Sigmoid colon (tissue), 7 donors: ENCODE measurements around the gene PEX14. TPM values are rescaled to one million over a fixed set of nuclear protein-coding genes. Genes with fewer than 3 reads are reported as not detected.

Experiments used
- DNase-seq: peaks from one replicate; pipeline ENCODE4 v3.0.0-alpha.2; 2019
- H3K27ac ChIP-seq, 4 donors: fragments of 200-600 bp; sonication (generic); one replicate each; pipeline ENCODE4 v1.5.1; 2016 to 2019; ENCODE audit warnings: mild to moderate bottlenecking in 1 of 4
- H3K27me3 ChIP-seq, 3 donors: fragments of 200-600 bp; sonication (generic); one replicate each; pipeline ENCODE4 v1.5.1; 2019; ENCODE audit warnings: mild to moderate bottlenecking in 1 of 3
- H3K36me3 ChIP-seq, 4 donors: fragments of 200-600 bp; sonication (generic); one replicate each; pipeline ENCODE4 v1.5.1; 2016 to 2019
- H3K4me1 ChIP-seq, 4 donors: fragments of 200-600 bp; sonication (generic); one replicate each; pipeline ENCODE4 v1.5.1; 2017 to 2019
- H3K4me3 ChIP-seq, 4 donors: fragments of 200-600 bp; sonication (generic); one replicate each; pipeline ENCODE4 v1.5.1; 2017 to 2019; ENCODE audit warnings: mild to moderate bottlenecking in 2 of 4, moderate library complexity in 1 of 4
- H3K9me3 ChIP-seq, 4 donors: fragments of 200-600 bp in 3 of 4; sonication (generic) in 3 of 4; one replicate each; pipeline versions ENCODE4 v1.5.1 to v1.6.1; 2013 to 2019
- EP300 ChIP-seq, 4 donors: sonication (generic); formaldehyde crosslinking; IDR thresholded peaks; one replicate each; pipeline ENCODE4 v1.6.1; 2017; ENCODE audit warnings: antibody characterized with exemption in 4 of 4
- POLR2A ChIP-seq, 2 donors: fragments of 450-650 bp; IDR thresholded peaks; one replicate each; pipeline ENCODE4 v1.6.1; 2016; ENCODE audit warnings: antibody characterized with exemption in 2 of 2, mild to moderate bottlenecking in 2 of 2, moderate library complexity in 2 of 2
- POLR2AphosphoS5 ChIP-seq, 4 donors: sonication (generic); formaldehyde crosslinking; IDR thresholded peaks; one replicate each; pipeline ENCODE4 v1.6.1; 2017; ENCODE audit warnings: antibody characterized with exemption in 4 of 4
- WGBS, 2 donors: extraction: QIAGEN DNeasy Blood & Tissue Kit; methylation state at CpG; one replicate each; pipeline ENCODE4 v1.1.7; 2013; 5-methylcytosine and 5-hydroxymethylcytosine counted together
- intact Hi-C: fragments of 100-400 bp; cut with DNase I; formaldehyde crosslinking; loops from one replicate; pipeline ENCODE4 v1.15.1; 2023
- polyA plus RNA-seq, 3 donors: library from polyadenylated mRNA; stranded (reverse); fragments of 200-250 nt; gene quantifications; one replicate each; pipeline ENCODE4 v1.2.3, GENCODE V29; 2013
- total RNA-seq, 4 donors: library from RNA; depleted of rRNA; stranded (reverse); fragments of >200 nt; gene quantifications; one replicate each; pipeline ENCODE4 v1.1.0, GENCODE V29; 2016
- TF ChIP-seq, protein P1 (sequence below), 4 experiments: fragments of 450-650 bp in 3 of 4; fragments of 200-600 bp in 1 of 4; IDR thresholded peaks; one replicate each; pipeline ENCODE4 v1.5.1; 2016 to 2019; ENCODE audit warnings: antibody characterized with exemption in 4 of 4, mild to moderate bottlenecking in 3 of 4, moderate library complexity in 2 of 4
- donor health status: healthy with polysubstance abuse.
- donor health status: Bipolar disorder and iron deficiency.
- donor health status: healthy.

Gene PEX14
- total and polyA plus RNA-seq, 7 donors, result 8.3 to 23.3 (median 14.4) TPM

- Histone ChIP-seq H3K4me3 (no peak overlapping the region), H3K27me3 (no peaks in the 10 kb centered on the region), H3K4me1 (no peaks in the 10 kb centered on the region), H3K27ac (no peak overlapping the region), H3K9me3 (no peaks in the 10 kb centered on the region), H3K36me3 (no peaks in the 10 kb centered on the region)
- peak; percentile 42 for DNase-seq
- intact Hi-C loops, result no loop called here
- 96 to 97% methylated on average over 23 of the region's 23 CpGs for WGBS, 2 donors
- TF ChIP-seq POLR2A (IDR thresholded peaks at IDR 0.05) (no peak), POLR2AphosphoS5 (IDR thresholded peaks at IDR 0.05) (no peak), EP300 (IDR thresholded peaks at IDR 0.05) (no peak)
- TF ChIP-seq, protein P1, sequence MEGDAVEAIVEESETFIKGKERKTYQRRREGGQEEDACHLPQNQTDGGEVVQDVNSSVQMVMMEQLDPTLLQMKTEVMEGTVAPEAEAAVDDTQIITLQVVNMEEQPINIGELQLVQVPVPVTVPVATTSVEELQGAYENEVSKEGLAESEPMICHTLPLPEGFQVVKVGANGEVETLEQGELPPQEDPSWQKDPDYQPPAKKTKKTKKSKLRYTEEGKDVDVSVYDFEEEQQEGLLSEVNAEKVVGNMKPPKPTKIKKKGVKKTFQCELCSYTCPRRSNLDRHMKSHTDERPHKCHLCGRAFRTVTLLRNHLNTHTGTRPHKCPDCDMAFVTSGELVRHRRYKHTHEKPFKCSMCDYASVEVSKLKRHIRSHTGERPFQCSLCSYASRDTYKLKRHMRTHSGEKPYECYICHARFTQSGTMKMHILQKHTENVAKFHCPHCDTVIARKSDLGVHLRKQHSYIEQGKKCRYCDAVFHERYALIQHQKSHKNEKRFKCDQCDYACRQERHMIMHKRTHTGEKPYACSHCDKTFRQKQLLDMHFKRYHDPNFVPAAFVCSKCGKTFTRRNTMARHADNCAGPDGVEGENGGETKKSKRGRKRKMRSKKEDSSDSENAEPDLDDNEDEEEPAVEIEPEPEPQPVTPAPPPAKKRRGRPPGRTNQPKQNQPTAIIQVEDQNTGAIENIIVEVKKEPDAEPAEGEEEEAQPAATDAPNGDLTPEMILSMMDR (IDR thresholded peaks at IDR 0.05), result no peak
These were observed 143.5 kb downstream of the PEX14 start for GRCh38 chr1:10617931-10618885.

DNA sequence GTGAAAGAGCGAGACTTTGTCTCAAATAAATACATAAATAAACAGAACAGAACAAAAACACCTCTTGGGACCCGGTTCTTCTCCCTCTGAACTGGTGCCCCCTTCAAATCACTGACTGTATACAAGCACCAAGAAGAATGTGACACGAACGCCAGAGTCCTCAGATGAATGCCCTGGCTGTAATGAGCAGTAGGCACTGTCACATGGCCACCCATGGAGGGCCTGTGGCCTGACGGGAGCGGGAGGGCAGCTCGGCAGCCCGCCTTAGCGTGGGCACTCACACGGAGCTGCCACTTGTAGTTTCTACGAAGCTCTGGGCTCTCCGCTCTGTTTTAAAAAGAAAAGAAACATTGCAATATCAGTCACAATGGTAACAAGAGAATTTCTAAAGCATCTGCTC lies 146.0 kb downstream of the PEX14 start:
- Histone ChIP-seq H3K9me3 (no peaks in the 10 kb centered on the region), H3K4me1 (no peaks in the 10 kb centered on the region), H3K27me3 (no peaks in the 10 kb centered on the region), H3K36me3 (peaks cover 0 to 16% (median 4%) of the 10 kb centered on the region in 4 donors), H3K27ac (no peak overlapping the region), H3K4me3 (no peak overlapping the region)
- intact Hi-C loops, result loop anchor here (10.0 kb wide), 1 partner anchor 234 kb away; no protein-coding TSS in a partner anchor
- TF ChIP-seq EP300 (IDR thresholded peaks at IDR 0.05) (no peak), POLR2A (IDR thresholded peaks at IDR 0.05) (no peak), POLR2AphosphoS5 (IDR thresholded peaks at IDR 0.05) (no peak)
- TF ChIP-seq, protein P1 (IDR thresholded peaks at IDR 0.05), result no peak
- peak; percentile 32 for DNase-seq
- WGBS, 2 donors, result 96% methylated on average over 12 of the region's 12 CpGs

DNA sequence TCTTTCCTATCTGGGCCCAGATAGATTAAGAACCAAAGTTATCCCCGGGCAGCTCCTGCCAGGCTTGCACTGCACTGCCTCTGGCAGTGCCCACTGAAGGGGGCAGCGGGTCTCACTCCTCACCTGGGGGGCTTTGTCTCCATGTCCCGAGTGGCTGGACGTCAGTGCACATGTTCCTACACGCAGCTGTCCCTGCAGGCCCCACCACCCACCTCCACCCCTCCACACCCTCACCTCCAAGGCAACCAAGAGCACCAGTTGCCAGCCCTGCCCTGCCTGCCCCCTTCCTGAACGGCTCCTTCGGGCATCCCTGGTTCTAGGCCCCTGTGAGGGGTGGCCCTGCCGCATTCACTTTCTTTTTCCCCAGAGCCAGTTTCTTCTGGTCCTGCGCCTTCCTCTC lies 147.2 kb downstream of the PEX14 start:
- DNase-seq, result peak; percentile 48
- Histone ChIP-seq H3K36me3 (peaks cover 0 to 16% (median 4%) of the 10 kb centered on the region in 4 donors), H3K9me3 (no peaks in the 10 kb centered on the region), H3K27ac (peak overlapping the region in 3 of 4 donors; percentile 41 to 48 (median 44)), H3K27me3 (no peaks in the 10 kb centered on the region), H3K4me1 (no peaks in the 10 kb centered on the region), H3K4me3 (no peak overlapping the region)
- intact Hi-C loops, result loop anchor here (10.0 kb wide), 1 partner anchor 233 kb away; no protein-coding TSS in a partner anchor
- TF ChIP-seq, protein P1 (IDR thresholded peaks at IDR 0.05), result no peak
- WGBS, 2 donors, result 82 to 89% methylated on average over 9 of the region's 9 CpGs

DNA sequence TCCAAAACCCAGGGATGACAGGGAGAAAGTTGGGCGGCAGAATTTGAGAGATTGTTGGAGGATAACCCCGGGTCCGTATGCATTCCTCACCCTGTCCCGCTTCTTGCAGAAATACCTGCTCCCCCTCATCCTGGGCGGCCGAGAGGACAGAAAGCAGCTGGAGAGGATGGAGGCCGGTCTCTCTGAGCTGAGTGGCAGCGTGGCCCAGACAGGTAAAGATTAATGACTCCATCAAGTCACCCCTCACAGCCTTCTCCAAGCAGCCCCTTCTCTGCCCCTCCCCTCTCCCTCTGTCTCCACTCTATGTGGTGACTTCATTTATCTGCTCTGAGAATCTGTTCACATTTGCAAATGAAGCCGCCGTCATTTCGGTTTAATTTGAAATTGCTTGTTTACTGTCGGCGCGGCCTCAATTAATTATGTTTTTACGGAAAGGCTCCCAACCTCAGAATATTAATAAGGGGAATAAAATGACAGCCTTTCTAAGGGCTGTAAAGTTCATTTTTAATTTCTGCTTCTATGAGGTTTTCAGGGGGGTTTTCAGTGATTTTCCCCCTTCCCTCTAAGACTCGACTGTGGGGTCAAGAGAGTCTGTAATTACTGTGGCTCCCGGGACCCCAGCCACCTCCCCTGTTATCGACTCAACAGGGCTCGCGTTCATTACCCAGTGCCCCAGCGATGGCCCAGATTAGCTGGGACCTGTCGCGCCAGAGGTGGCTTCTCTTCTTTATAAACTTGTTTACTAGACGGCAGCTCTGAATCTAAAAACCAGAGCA lies 148.3 kb downstream of the PEX14 start:
- intact Hi-C loops, result loop anchor here (10.0 kb wide), 1 partner anchor 232 kb away; no protein-coding TSS in a partner anchor
- H3K4me3 ChIP-seq, result no peak overlapping the region
- DNase-seq, result peak; percentile 57
- peaks cover 0 to 16% (median 4%) of the 10 kb centered on the region in 4 donors for H3K36me3 ChIP-seq
- H3K27ac ChIP-seq, result peak overlapping the region in 2 of 4 donors; percentile 30 to 48
- WGBS, 2 donors, result 94 to 96% methylated on average over 24 of the region's 24 CpGs
- TF ChIP-seq, protein P1 (IDR thresholded peaks at IDR 0.05), result no peak
- no peak for TF ChIP-seq POLR2AphosphoS5 (IDR thresholded peaks at IDR 0.05)
- no peaks in the 10 kb centered on the region for H3K27me3 ChIP-seq
- peaks cover 0 to under 1% (median 0%) of the 10 kb centered on the region in 4 donors for H3K4me1 ChIP-seq
- no peaks in the 10 kb centered on the region for H3K9me3 ChIP-seq
